GM12801 (cell line): ENCODE measurements around the gene GRIK2.

Source experiments
- CTCF ChIP-seq: IDR thresholded peaks from one replicate; pipeline ENCODE4 v1.5.1; 2011; ENCODE audit warnings: control low read depth; ENCODE audit not compliant: insufficient read length; ENCODE audit errors: extremely low read depth

GRIK2 gene

DNA sequence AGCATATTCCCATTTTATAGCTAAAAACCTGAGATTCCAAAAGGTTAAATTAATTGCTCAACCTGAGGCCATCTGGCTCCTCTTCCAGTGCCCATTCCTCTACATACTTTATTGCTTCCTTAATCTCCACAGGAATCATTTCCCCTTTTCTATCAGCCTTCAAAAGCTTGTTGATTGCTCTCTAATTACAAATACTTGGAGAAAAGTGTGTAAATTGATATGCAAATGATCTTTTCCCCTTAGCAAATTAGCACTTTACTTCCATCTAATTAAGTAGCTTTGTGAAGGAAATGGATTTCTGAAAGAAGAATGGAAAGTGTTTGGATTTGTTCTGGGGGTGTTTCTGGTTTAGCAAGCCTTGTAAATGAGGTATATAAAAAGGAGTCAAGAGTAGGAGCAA, 323.3 kb downstream of the GRIK2 start:
- no peak for TF ChIP-seq CTCF

- no peak for TF ChIP-seq CTCF
Observed at GRCh38 chr6:101719521-101719920, 326.0 kb downstream of the GRIK2 start.

DNA sequence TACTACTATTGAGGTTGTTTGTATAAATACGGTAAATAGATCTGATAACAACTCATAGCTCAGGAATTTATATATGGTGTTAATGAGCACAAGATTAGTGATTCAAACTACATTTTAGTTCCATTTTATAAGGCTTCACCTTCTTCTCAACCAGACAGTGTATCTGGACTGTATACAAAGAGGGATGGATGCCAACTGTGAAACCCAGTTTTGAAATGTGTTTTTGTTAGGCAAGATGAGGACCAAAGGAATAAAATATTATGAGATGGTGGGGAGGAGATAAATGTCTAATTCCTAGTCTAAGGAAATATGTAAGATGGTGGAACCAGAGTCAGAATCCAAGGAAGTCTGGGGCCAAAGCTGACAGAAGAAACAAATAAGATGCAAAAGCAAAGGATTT, 329.0 kb downstream of the GRIK2 start:
- no peak for TF ChIP-seq CTCF

- TF ChIP-seq CTCF, result no peak
Observed at GRCh38 chr6:101722991-101723579, 329.6 kb downstream of the GRIK2 start.

DNA sequence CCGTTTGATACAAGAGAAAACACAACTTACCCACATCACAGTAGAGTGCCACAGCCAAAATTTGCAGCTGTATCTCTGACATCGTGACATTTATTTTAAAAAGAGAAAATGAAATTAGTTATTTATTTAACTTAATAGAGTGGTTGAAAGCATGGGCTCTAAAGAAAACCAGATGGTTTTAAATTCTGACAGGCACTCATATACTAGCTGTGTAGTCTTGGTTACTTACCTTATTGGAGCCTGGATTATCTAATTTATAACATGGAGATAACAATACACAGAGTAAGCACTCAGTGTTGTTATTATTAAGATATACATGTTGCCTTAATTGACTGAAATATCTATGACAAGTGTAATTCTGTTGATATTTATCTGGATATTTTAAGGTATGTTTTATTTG, 334.9 kb downstream of the GRIK2 start:
- no peak for TF ChIP-seq CTCF

- TF ChIP-seq CTCF, result no peak
Observed at GRCh38 chr6:101728956-101729355, 335.4 kb downstream of the GRIK2 start.

GRCh38 chr6:101730954-101731353, 337.4 kb downstream of the GRIK2 start:
- TF ChIP-seq CTCF, result no peak
